Measurements from ENCODE around the gene KBTBD7.

Gene KBTBD7

GRCh38 chr13:41200126-41200525 is 5.8 kb upstream of the KBTBD7 start:
- TF ChIP-seq TOX (CRISPR knock-in tag; IDR thresholded peaks at IDR 0.05; ENCODE audit: borderline replicate concordance) (no peak), BACH2 (CRISPR knock-in tag; IDR thresholded peaks at IDR 0.05; ENCODE audit: borderline replicate concordance) (no peak), ESRRG (CRISPR knock-in tag; IDR thresholded peaks at IDR 0.05) (no peak), ZNF8 (CRISPR knock-in tag; IDR thresholded peaks at IDR 0.05) (no peak), SNAI2 (CRISPR knock-in tag; IDR thresholded peaks at IDR 0.05) (no peak), ISL1 (CRISPR knock-in tag; IDR thresholded peaks at IDR 0.05) (no peak), ZC3H10 (CRISPR knock-in tag; IDR thresholded peaks at IDR 0.05) (no peak), POU6F1 (CRISPR knock-in tag; IDR thresholded peaks at IDR 0.05; ENCODE audit: borderline replicate concordance, low read depth) (no peak), RARB (CRISPR knock-in tag; IDR thresholded peaks at IDR 0.05) (no peak), TCF4 (CRISPR knock-in tag; IDR thresholded peaks at IDR 0.05; ENCODE audit: borderline replicate concordance) (no peak), ZFP30 (CRISPR knock-in tag; IDR thresholded peaks at IDR 0.05) (no peak), ZFP3 (CRISPR knock-in tag; IDR thresholded peaks at IDR 0.05) (no peak), PPARA (CRISPR knock-in tag; IDR thresholded peaks at IDR 0.05; ENCODE audit: borderline replicate concordance) (no peak), TSHZ2 (CRISPR knock-in tag; IDR thresholded peaks at IDR 0.05) (no peak), ZNF565 (CRISPR knock-in tag; conservative IDR thresholded peaks at IDR 0.05; ENCODE audit: low read depth) (no peak), ARNTL (CRISPR knock-in tag; IDR thresholded peaks at IDR 0.05; ENCODE audit: borderline replicate concordance, low read depth) (no peak)
- no peak for ATAC-seq

- no peak for TF ChIP-seq ESRRG (CRISPR knock-in tag; IDR thresholded peaks at IDR 0.05)
- no peak for TF ChIP-seq ISL1 (CRISPR knock-in tag; IDR thresholded peaks at IDR 0.05)
- no peak for TF ChIP-seq TSHZ2 (CRISPR knock-in tag; IDR thresholded peaks at IDR 0.05)
- TF ChIP-seq SNAI2 (CRISPR knock-in tag; IDR thresholded peaks at IDR 0.05): no peak
- TF ChIP-seq ZFP3 (CRISPR knock-in tag; IDR thresholded peaks at IDR 0.05): no peak
- TF ChIP-seq POU6F1 (CRISPR knock-in tag; IDR thresholded peaks at IDR 0.05; ENCODE audit: borderline replicate concordance, low read depth): no peak
- no peak for TF ChIP-seq BACH2 (CRISPR knock-in tag; IDR thresholded peaks at IDR 0.05; ENCODE audit: borderline replicate concordance)
- no peak for TF ChIP-seq ZNF8 (CRISPR knock-in tag; IDR thresholded peaks at IDR 0.05)
- no peak for TF ChIP-seq GLIS3 (CRISPR knock-in tag; IDR thresholded peaks at IDR 0.05)
- TF ChIP-seq CREB5 (CRISPR knock-in tag; IDR thresholded peaks at IDR 0.05; ENCODE audit: low read depth): no peak
- no peak for TF ChIP-seq ZNF565 (CRISPR knock-in tag; conservative IDR thresholded peaks at IDR 0.05; ENCODE audit: low read depth)
- no peak for TF ChIP-seq ZFP30 (CRISPR knock-in tag; IDR thresholded peaks at IDR 0.05)
- TF ChIP-seq OSR1 (CRISPR knock-in tag; IDR thresholded peaks at IDR 0.05): no peak
- TF ChIP-seq ARNTL (CRISPR knock-in tag; IDR thresholded peaks at IDR 0.05; ENCODE audit: borderline replicate concordance, low read depth): no peak
- no peak for TF ChIP-seq CSRNP3 (CRISPR knock-in tag; IDR thresholded peaks at IDR 0.05)
- no peak for TF ChIP-seq ZNF70 (CRISPR knock-in tag; IDR thresholded peaks at IDR 0.05)
- no peak for ATAC-seq
Measured at GRCh38 chr13:41199526-41199925, 5.2 kb upstream of the KBTBD7 start.

Measured in SK-N-SH treated with all-trans-retinoic acid at 6 μM for 48 hours (cell line).